Astrocyte of the hippocampus (primary cell): ENCODE measurements around the gene CST7.

Experiments used
- DNase-seq: peaks from one replicate; pipeline ENCODE4 v3.0.0; 2011; ENCODE audit warnings: low read depth, low spot score

CST7 gene

GRCh38 chr20:25003002-25003401 lies 53.9 kb downstream of the CST7 start:
- DNase-seq: no peak

DNA sequence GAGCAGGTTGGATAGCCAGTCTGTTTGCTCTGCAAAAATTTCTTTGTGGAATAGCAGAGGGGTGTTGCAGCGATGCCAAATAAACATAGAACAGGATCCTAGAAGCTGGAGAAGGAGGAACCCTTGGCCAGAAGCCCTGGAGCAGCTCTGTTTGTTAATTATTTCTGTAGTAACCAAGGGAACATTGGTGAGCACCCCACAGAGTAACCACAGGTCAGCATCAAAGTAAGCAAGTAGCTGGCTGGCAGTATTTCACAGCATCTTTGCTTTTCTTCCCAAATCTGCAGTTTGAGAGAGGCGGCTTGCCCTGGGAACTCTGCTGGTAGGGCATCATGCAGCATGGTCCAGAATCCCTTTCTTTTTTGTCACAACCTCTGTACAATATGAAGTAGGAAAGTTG lies 56.2 kb downstream of the CST7 start:
- DNase-seq: peak; percentile 75

DNA sequence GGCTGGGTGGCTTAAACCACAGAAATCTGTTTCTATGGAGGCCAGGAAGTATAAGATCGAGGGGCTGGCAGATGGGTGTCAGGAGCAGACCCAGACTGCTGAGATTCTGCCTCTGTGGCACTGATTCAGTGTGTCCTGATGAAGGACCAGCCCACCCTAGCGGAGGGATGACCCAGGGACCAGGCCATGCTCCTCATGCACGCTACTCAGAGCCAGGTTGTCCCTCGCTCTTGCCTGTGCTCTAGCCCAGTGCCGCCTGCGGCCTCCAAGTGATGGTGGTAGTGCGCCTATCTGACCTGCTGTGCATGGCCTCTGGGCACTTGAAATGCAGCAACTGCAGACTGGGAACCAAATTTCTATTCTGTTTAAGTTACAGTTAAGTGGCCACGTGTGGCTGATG lies 56.6 kb downstream of the CST7 start:
- DNase-seq: no peak

- DNase-seq: no peak
Measured at GRCh38 chr20:25006431-25007167, 57.5 kb downstream of the CST7 start.

GRCh38 chr20:25007491-25008305 lies 58.6 kb downstream of the CST7 start:
- no peak for DNase-seq

DNA sequence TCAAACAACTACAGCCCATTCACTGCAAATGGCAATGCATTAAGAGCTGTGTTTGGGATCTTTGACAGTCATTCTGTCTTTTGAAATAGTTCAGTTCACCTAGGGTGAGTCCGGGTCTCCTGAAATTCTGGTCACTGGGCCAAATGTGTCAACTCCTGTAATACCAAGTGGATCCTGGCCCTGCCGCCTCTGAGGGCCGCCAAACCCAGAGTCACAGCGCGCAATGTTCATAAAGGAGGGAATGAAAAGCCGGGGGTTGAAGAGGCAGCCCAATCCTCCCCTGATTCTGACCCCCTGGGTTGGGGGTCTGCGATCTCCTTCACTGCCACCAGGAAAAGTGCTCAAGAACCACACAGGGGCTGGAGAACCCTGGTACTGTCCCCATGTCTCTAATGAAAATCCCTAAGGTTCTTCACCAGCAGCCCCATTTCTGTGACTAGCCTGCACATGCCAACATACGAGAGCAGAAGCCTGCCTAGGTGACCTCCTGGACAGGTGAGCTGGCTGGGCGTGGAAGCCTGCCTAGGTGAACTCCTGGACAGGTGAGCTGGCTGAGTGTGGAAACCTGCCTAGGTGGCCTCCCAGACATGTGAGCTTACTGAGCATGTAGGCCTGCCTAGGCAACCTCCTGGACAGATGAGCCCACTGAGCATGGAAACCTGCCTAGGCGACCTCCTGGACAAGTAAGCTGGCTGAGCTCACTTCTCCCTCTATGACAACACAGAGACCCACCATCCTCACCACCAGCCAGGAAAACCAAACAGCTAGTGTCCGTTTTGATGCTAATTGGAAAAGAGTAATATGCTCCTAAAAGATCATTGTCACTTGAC lies 59.5 kb downstream of the CST7 start:
- DNase-seq: no peak
